ENCODE measurements around the gene BATF3. TPM values are rescaled to one million over a fixed set of nuclear protein-coding genes. Genes with fewer than 3 reads are reported as not detected.

BATF3 gene
- total RNA-seq, 2 experiments from 2014 or later = 52.6 to 61.3 TPM

GRCh38 chr1:212686591-212686990, 13.0 kb downstream of the BATF3 start:
- Mint-ChIP-seq H3K9me3 (no peaks in the 10 kb centered on the region), H3K4me3 (no peak overlapping the region), H3K4me1 (ENCODE audit: low read depth) (peaks cover 27% of the 10 kb centered on the region), H3K27me3 (no peaks in the 10 kb centered on the region), H3K36me3 (ENCODE audit: low read depth) (peaks cover 40% of the 10 kb centered on the region), H3K27ac (no peak overlapping the region)
- no peak for TF ChIP-seq CTCF (IDR thresholded peaks at IDR 0.05)
- CTCF ChIA-PET = interaction anchor here (1.1 to 1.4 kb wide), 3 partner anchors 11 to 95 kb away, joined by 3 to 4 read pairs (median 4); no protein-coding TSS in a partner anchor
- intact Hi-C loops (cut with micrococcal nuclease) = no loop called here
- POLR2A ChIA-PET = interaction anchor here (1.0 kb wide), 1 partner anchor 11 kb away, joined by 3 read pairs; no protein-coding TSS in a partner anchor
- DNase-seq (no peak), ATAC-seq (no peak)

- intact Hi-C loops (cut with micrococcal nuclease) = no loop called here
- no peak for TF ChIP-seq CTCF (IDR thresholded peaks at IDR 0.05)
- Mint-ChIP-seq H3K27me3 (no peaks in the 10 kb centered on the region), H3K36me3 (ENCODE audit: low read depth) (peaks cover 36% of the 10 kb centered on the region), H3K4me3 (no peak overlapping the region), H3K27ac (no peak overlapping the region), H3K9me3 (no peaks in the 10 kb centered on the region), H3K4me1 (ENCODE audit: low read depth) (peaks cover 29% of the 10 kb centered on the region)
- DNase-seq (no peak), ATAC-seq (no peak)
- ChIA-PET CTCF (interaction anchor here (1.1 to 1.4 kb wide), 3 partner anchors 12 to 95 kb away, joined by 3 to 4 read pairs (median 4); no protein-coding TSS in a partner anchor), POLR2A (interaction anchor here (1.0 kb wide), 1 partner anchor 11 kb away, joined by 3 read pairs; no protein-coding TSS in a partner anchor)
These were observed 13.6 kb downstream of the BATF3 start for GRCh38 chr1:212686069-212686468.

- Mint-ChIP-seq H3K27ac (peak overlapping the region; percentile 41), H3K36me3 (ENCODE audit: low read depth) (peaks cover 31% of the 10 kb centered on the region), H3K9me3 (no peaks in the 10 kb centered on the region), H3K4me1 (ENCODE audit: low read depth) (peaks cover 35% of the 10 kb centered on the region), H3K27me3 (no peaks in the 10 kb centered on the region), H3K4me3 (no peak overlapping the region)
- intact Hi-C loops (cut with micrococcal nuclease) = no loop called here
- no peak for ATAC-seq
- no peak for TF ChIP-seq CTCF (IDR thresholded peaks at IDR 0.05)
- POLR2A ChIA-PET = no interaction called here
- DNase-seq = no peak
- CTCF ChIA-PET = interaction anchor here (1.1 to 1.4 kb wide), 2 partner anchors 20 to 96 kb away, joined by 3 to 4 read pairs; no protein-coding TSS in a partner anchor
These were observed 14.2 kb downstream of the BATF3 start for GRCh38 chr1:212685429-212685828.

GRCh38 chr1:212684521-212685090, 15.0 kb downstream of the BATF3 start:
- ChIA-PET CTCF (interaction anchor here (0.8 to 1.7 kb wide), 6 partner anchors 15 to 207 kb away, joined by 3 to 6 read pairs (median 4); partner anchors contain the start of gene BATF3), POLR2A (interaction anchor here (1.2 to 1.7 kb wide), 3 partner anchors 9 to 67 kb away, joined by 3 to 10 read pairs (median 3); no protein-coding TSS in a partner anchor)
- peaks cover 31% of the 10 kb centered on the region for H3K36me3 Mint-ChIP-seq (ENCODE audit: low read depth)
- peaks cover 41% of the 10 kb centered on the region for H3K4me1 Mint-ChIP-seq (ENCODE audit: low read depth)
- H3K9me3 Mint-ChIP-seq = no peaks in the 10 kb centered on the region
- H3K27ac Mint-ChIP-seq = peak overlapping the region; percentile 97
- ATAC-seq (no peak), DNase-seq (no peak)
- H3K4me3 Mint-ChIP-seq = no peak overlapping the region
- no peak for TF ChIP-seq CTCF (IDR thresholded peaks at IDR 0.05)
- intact Hi-C loops (cut with micrococcal nuclease) = no loop called here
- no peaks in the 10 kb centered on the region for H3K27me3 Mint-ChIP-seq

GRCh38 chr1:212684076-212684475, 15.6 kb downstream of the BATF3 start:
- Mint-ChIP-seq H3K27ac (peak overlapping the region; percentile 97), H3K27me3 (no peaks in the 10 kb centered on the region), H3K36me3 (ENCODE audit: low read depth) (peaks cover 31% of the 10 kb centered on the region), H3K4me3 (peak overlapping the region; percentile 67), H3K9me3 (no peaks in the 10 kb centered on the region), H3K4me1 (ENCODE audit: low read depth) (peaks cover 45% of the 10 kb centered on the region)
- ChIA-PET CTCF (interaction anchor here (0.8 to 1.7 kb wide), 6 partner anchors 15 to 206 kb away, joined by 3 to 6 read pairs (median 4); partner anchors contain the start of gene BATF3), POLR2A (interaction anchor here (1.2 to 1.7 kb wide), 3 partner anchors 9 to 67 kb away, joined by 3 to 10 read pairs (median 3); no protein-coding TSS in a partner anchor)
- ATAC-seq = no peak
- no peak for DNase-seq
- intact Hi-C loops (cut with micrococcal nuclease) = no loop called here
- TF ChIP-seq CTCF (IDR thresholded peaks at IDR 0.05) = no peak
